ENCODE results near the gene EPHA7. TPM values are rescaled to one million over a fixed set of nuclear protein-coding genes. Genes with fewer than 3 reads are reported as not detected.

EPHA7 gene
- total and polyA plus RNA-seq, 9 donors = 6.5 to 22.4 (median 12.1) TPM

GRCh38 chr6:93305088-93305487 is 114.3 kb downstream of the EPHA7 start:
- H3K4me1 ChIP-seq (ENCODE audit: control insufficient read depth, insufficient read depth, low read length) = no peaks in the 10 kb centered on the region
- no peak for DNase-seq
- no peaks in the 10 kb centered on the region for H3K36me3 ChIP-seq (ENCODE audit: control insufficient read depth, insufficient read depth, low read length)
- no peaks in the 10 kb centered on the region for H3K9me3 ChIP-seq (replicated peaks; ENCODE audit: control insufficient read depth, low read depth, low read length)
- no peak overlapping the region for H3K27ac ChIP-seq (ENCODE audit: low read length)
- no peak overlapping the region for H3K4me3 ChIP-seq (ENCODE audit: low read length)
- H3K27me3 ChIP-seq (ENCODE audit: control insufficient read depth, insufficient read depth, low read length) = no peaks in the 10 kb centered on the region

- no peak overlapping the region for H3K27ac ChIP-seq (ENCODE audit: low read length)
- no peak overlapping the region for H3K4me3 ChIP-seq (ENCODE audit: low read length)
- H3K27me3 ChIP-seq (ENCODE audit: control insufficient read depth, insufficient read depth, low read length) = no peaks in the 10 kb centered on the region
- no peaks in the 10 kb centered on the region for H3K4me1 ChIP-seq (ENCODE audit: control insufficient read depth, insufficient read depth, low read length)
- no CpG with 5 or more reads among the region's 1 CpG for WGBS (ENCODE audit: insufficient coverage)
- no peaks in the 10 kb centered on the region for H3K36me3 ChIP-seq (ENCODE audit: control insufficient read depth, insufficient read depth, low read length)
- DNase-seq = no peak
- no peaks in the 10 kb centered on the region for H3K9me3 ChIP-seq (replicated peaks; ENCODE audit: control insufficient read depth, low read depth, low read length)
These were observed 114.9 kb downstream of the EPHA7 start for GRCh38 chr6:93304505-93304904.

GRCh38 chr6:93300661-93301060 is 118.7 kb downstream of the EPHA7 start:
- no peaks in the 10 kb centered on the region for H3K36me3 ChIP-seq (ENCODE audit: control insufficient read depth, insufficient read depth, low read length)
- WGBS (ENCODE audit: insufficient coverage) = no CpG with 5 or more reads among the region's 3 CpGs
- H3K4me3 ChIP-seq (ENCODE audit: low read length) = no peak overlapping the region
- no peaks in the 10 kb centered on the region for H3K27me3 ChIP-seq (ENCODE audit: control insufficient read depth, insufficient read depth, low read length)
- H3K9me3 ChIP-seq (replicated peaks; ENCODE audit: control insufficient read depth, low read depth, low read length) = no peaks in the 10 kb centered on the region
- H3K27ac ChIP-seq (ENCODE audit: low read length) = no peak overlapping the region
- no peak for DNase-seq
- H3K4me1 ChIP-seq (ENCODE audit: control insufficient read depth, insufficient read depth, low read length) = no peaks in the 10 kb centered on the region

- Histone ChIP-seq H3K4me1 (ENCODE audit: control insufficient read depth, insufficient read depth, low read length) (no peaks in the 10 kb centered on the region), H3K36me3 (ENCODE audit: control insufficient read depth, insufficient read depth, low read length) (no peaks in the 10 kb centered on the region), H3K27ac (ENCODE audit: low read length) (no peak overlapping the region), H3K4me3 (ENCODE audit: low read length) (no peak overlapping the region), H3K27me3 (ENCODE audit: control insufficient read depth, insufficient read depth, low read length) (no peaks in the 10 kb centered on the region), H3K9me3 (replicated peaks; ENCODE audit: control insufficient read depth, low read depth, low read length) (no peaks in the 10 kb centered on the region)
- DNase-seq = no peak
- WGBS (ENCODE audit: insufficient coverage) = no CpG with 5 or more reads among the region's 3 CpGs
These were observed 119.7 kb downstream of the EPHA7 start for GRCh38 chr6:93299622-93300021.

- H3K36me3 ChIP-seq (ENCODE audit: control insufficient read depth, insufficient read depth, low read length) = no peaks in the 10 kb centered on the region
- no peaks in the 10 kb centered on the region for H3K9me3 ChIP-seq (replicated peaks; ENCODE audit: control insufficient read depth, low read depth, low read length)
- H3K4me3 ChIP-seq (ENCODE audit: low read length) = no peak overlapping the region
- H3K4me1 ChIP-seq (ENCODE audit: control insufficient read depth, insufficient read depth, low read length) = no peaks in the 10 kb centered on the region
- H3K27me3 ChIP-seq (ENCODE audit: control insufficient read depth, insufficient read depth, low read length) = no peaks in the 10 kb centered on the region
- no peak for DNase-seq
- no peak overlapping the region for H3K27ac ChIP-seq (ENCODE audit: low read length)
These were observed 123.7 kb downstream of the EPHA7 start for GRCh38 chr6:93295631-93296030.

GRCh38 chr6:93294879-93295278 is 124.5 kb downstream of the EPHA7 start:
- H3K4me3 ChIP-seq (ENCODE audit: low read length) = no peak overlapping the region
- no peak overlapping the region for H3K27ac ChIP-seq (ENCODE audit: low read length)
- no peak for DNase-seq
- H3K27me3 ChIP-seq (ENCODE audit: control insufficient read depth, insufficient read depth, low read length) = no peaks in the 10 kb centered on the region
- H3K4me1 ChIP-seq (ENCODE audit: control insufficient read depth, insufficient read depth, low read length) = no peaks in the 10 kb centered on the region
- no peaks in the 10 kb centered on the region for H3K36me3 ChIP-seq (ENCODE audit: control insufficient read depth, insufficient read depth, low read length)
- no CpG with 5 or more reads among the region's 2 CpGs for WGBS (ENCODE audit: insufficient coverage)
- no peaks in the 10 kb centered on the region for H3K9me3 ChIP-seq (replicated peaks; ENCODE audit: control insufficient read depth, low read depth, low read length)

GRCh38 chr6:93293872-93294271 is 125.5 kb downstream of the EPHA7 start:
- no peaks in the 10 kb centered on the region for H3K4me1 ChIP-seq (ENCODE audit: control insufficient read depth, insufficient read depth, low read length)
- no peaks in the 10 kb centered on the region for H3K36me3 ChIP-seq (ENCODE audit: control insufficient read depth, insufficient read depth, low read length)
- no peak for DNase-seq
- H3K4me3 ChIP-seq (ENCODE audit: low read length) = no peak overlapping the region
- H3K27me3 ChIP-seq (ENCODE audit: control insufficient read depth, insufficient read depth, low read length) = no peaks in the 10 kb centered on the region
- H3K27ac ChIP-seq (ENCODE audit: low read length) = no peak overlapping the region
- H3K9me3 ChIP-seq (replicated peaks; ENCODE audit: control insufficient read depth, low read depth, low read length) = no peaks in the 10 kb centered on the region
- no CpG with 5 or more reads among the region's 6 CpGs for WGBS (ENCODE audit: insufficient coverage)

- Histone ChIP-seq H3K27ac (ENCODE audit: low read length) (no peak overlapping the region), H3K4me3 (ENCODE audit: low read length) (no peak overlapping the region), H3K27me3 (ENCODE audit: control insufficient read depth, insufficient read depth, low read length) (no peaks in the 10 kb centered on the region), H3K9me3 (replicated peaks; ENCODE audit: control insufficient read depth, low read depth, low read length) (no peaks in the 10 kb centered on the region), H3K4me1 (ENCODE audit: control insufficient read depth, insufficient read depth, low read length) (no peaks in the 10 kb centered on the region), H3K36me3 (ENCODE audit: control insufficient read depth, insufficient read depth, low read length) (no peaks in the 10 kb centered on the region)
- no CpG with 5 or more reads among the region's 4 CpGs for WGBS (ENCODE audit: insufficient coverage)
- DNase-seq = no peak
These were observed 125.9 kb downstream of the EPHA7 start for GRCh38 chr6:93293460-93293859.

GRCh38 chr6:93282521-93283031 is 136.8 kb downstream of the EPHA7 start:
- H3K27ac ChIP-seq (ENCODE audit: low read length) = no peak overlapping the region
- WGBS (ENCODE audit: insufficient coverage) = 96% methylated on average over 24 of the region's 28 CpGs
- no peak for DNase-seq
- H3K27me3 ChIP-seq (ENCODE audit: control insufficient read depth, insufficient read depth, low read length) = no peaks in the 10 kb centered on the region
- H3K36me3 ChIP-seq (ENCODE audit: control insufficient read depth, insufficient read depth, low read length) = no peaks in the 10 kb centered on the region
- no peaks in the 10 kb centered on the region for H3K4me1 ChIP-seq (ENCODE audit: control insufficient read depth, insufficient read depth, low read length)
- no peaks in the 10 kb centered on the region for H3K9me3 ChIP-seq (replicated peaks; ENCODE audit: control insufficient read depth, low read depth, low read length)
- no peak overlapping the region for H3K4me3 ChIP-seq (ENCODE audit: low read length)

GRCh38 chr6:93278241-93278640 is 141.1 kb downstream of the EPHA7 start:
- Histone ChIP-seq H3K9me3 (replicated peaks; ENCODE audit: control insufficient read depth, low read depth, low read length) (no peaks in the 10 kb centered on the region), H3K36me3 (ENCODE audit: control insufficient read depth, insufficient read depth, low read length) (no peaks in the 10 kb centered on the region), H3K4me3 (ENCODE audit: low read length) (no peak overlapping the region), H3K27ac (ENCODE audit: low read length) (no peak overlapping the region), H3K4me1 (ENCODE audit: control insufficient read depth, insufficient read depth, low read length) (no peaks in the 10 kb centered on the region), H3K27me3 (ENCODE audit: control insufficient read depth, insufficient read depth, low read length) (no peaks in the 10 kb centered on the region)
- DNase-seq = no peak

GRCh38 chr6:93272896-93273295 is 146.5 kb downstream of the EPHA7 start:
- WGBS (ENCODE audit: insufficient coverage) = no CpG with 5 or more reads among the region's 2 CpGs
- Histone ChIP-seq H3K4me3 (ENCODE audit: low read length) (no peak overlapping the region), H3K36me3 (ENCODE audit: control insufficient read depth, insufficient read depth, low read length) (no peaks in the 10 kb centered on the region), H3K4me1 (ENCODE audit: control insufficient read depth, insufficient read depth, low read length) (no peaks in the 10 kb centered on the region), H3K9me3 (replicated peaks; ENCODE audit: control insufficient read depth, low read depth, low read length) (no peaks in the 10 kb centered on the region), H3K27ac (ENCODE audit: low read length) (no peak overlapping the region), H3K27me3 (ENCODE audit: control insufficient read depth, insufficient read depth, low read length) (no peaks in the 10 kb centered on the region)
- peak; percentile 36 for DNase-seq

Measured in muscle of leg (tissue), 11 donors.